B cell (primary cell): ENCODE results near the gene CSDE1. TPM values are rescaled to one million over a fixed set of nuclear protein-coding genes. Genes with fewer than 3 reads are reported as not detected.

Experiments used
- ATAC-seq: fragments of 200-7000 bp; cut with Tn5 transposase; one replicate; pipeline ENCODE4 v1.10.0; 2021; ENCODE audit warnings: low read depth, mild to moderate bottlenecking, moderate number of reproducible peaks, moderate library complexity
- CTCF ChIA-PET: fragments of 350-600 bp; sonication (Branson Sonifier 250); formaldehyde crosslinking; loops from one replicate; lab custom pipeline; 2021; ENCODE audit warnings: antibody characterized with exemption, inconsistent platforms; lab: Charles Lee
- POLR2A ChIA-PET: fragments of 350-600 bp; sonication (Branson Sonifier 250); formaldehyde crosslinking; loops from one replicate; lab custom pipeline; 2021; ENCODE audit warnings: antibody characterized with exemption; lab: Charles Lee
- DNase-seq: peaks from one replicate; pipeline ENCODE4 v3.0.0; 2013
- H2AFZ ChIP-seq: 2 replicates; pipeline ENCODE4 v1.6.1; 2012; ENCODE audit warnings: mild to moderate bottlenecking, low read depth, low read length; ENCODE audit not compliant: insufficient read depth, poor library complexity, severe bottlenecking
- H3K27ac ChIP-seq, 2 donors: 1 replicate in 1 of 2; 2 replicates in 1 of 2; pipeline ENCODE4 v1.5.1; 2012 to 2013; ENCODE audit warnings: low read length in 2 of 2, mild to moderate bottlenecking in 2 of 2, moderate library complexity in 1 of 2
- H3K27me3 ChIP-seq, 4 experiments: fragments of 200-600 bp in 1 of 4; sonication (generic) in 1 of 4; replicated peaks in 1 of 4; 1 replicate in 2 of 4; 2 replicates in 2 of 4; pipeline versions ENCODE4 v1.6.1 to v1.7.0; 2013 to 2016; ENCODE audit warnings: low read length in 3 of 4, mild to moderate bottlenecking in 2 of 4, mixed read lengths in 1 of 4, moderate library complexity in 1 of 4; ENCODE audit not compliant: insufficient read depth in 4 of 4, control insufficient read depth in 3 of 4; ENCODE audit errors: control extremely low read depth in 1 of 4
- H3K36me3 ChIP-seq, 2 experiments: replicated peaks in 1 of 2; 1 replicate in 1 of 2; 2 replicates in 1 of 2; pipeline versions ENCODE4 v1.6.1 to v1.7.1; 2013; ENCODE audit warnings: low read length in 1 of 2; ENCODE audit not compliant: insufficient read depth in 2 of 2, control insufficient read depth in 1 of 2; ENCODE audit errors: control extremely low read depth in 1 of 2, extremely low read depth in 1 of 2
- H3K4me1 ChIP-seq, 2 donors: fragments of 200-600 bp in 1 of 2; sonication (generic) in 1 of 2; 1 replicate in 1 of 2; 2 replicates in 1 of 2; pipeline versions ENCODE4 v1.5.1 to v1.6.1; 2013 to 2017; ENCODE audit warnings: low read length in 2 of 2; ENCODE audit not compliant: control insufficient read depth in 2 of 2, insufficient read depth in 2 of 2
- H3K4me2 ChIP-seq: replicated peaks from 2 replicates; pipeline ENCODE3; 2012; ENCODE audit warnings: mild to moderate bottlenecking, low read depth, low read length; ENCODE audit not compliant: poor library complexity, severe bottlenecking
- H3K4me3 ChIP-seq, 5 experiments: fragments of 200-600 bp in 1 of 5; sonication (generic) in 1 of 5; 1 replicate in 3 of 5; 2 replicates in 2 of 5; pipeline versions ENCODE4 v1.5.1 to v1.7.0; 2011 to 2016; ENCODE audit warnings: low read length in 4 of 5, mild to moderate bottlenecking in 4 of 5, low read depth in 2 of 5, control low read depth in 1 of 5, moderate library complexity in 1 of 5; ENCODE audit not compliant: insufficient read depth in 1 of 5; ENCODE audit errors: control extremely low read depth in 1 of 5, extremely low read depth in 1 of 5
- H3K79me2 ChIP-seq: fragments of 200-600 bp; sonication (generic); one replicate; pipeline ENCODE4 v1.6.0; 2016; ENCODE audit warnings: low read length; ENCODE audit not compliant: control insufficient read depth, insufficient read depth
- H3K9ac ChIP-seq: fragments of 200-600 bp; sonication (generic); 2 replicates; pipeline ENCODE4 v1.6.1; 2017; ENCODE audit warnings: mild to moderate bottlenecking, low read length, moderate library complexity
- H3K9me3 ChIP-seq, 3 donors: one replicate each; pipeline versions ENCODE4 v1.6.1 to v1.7.1; 2013; ENCODE audit warnings: low read length in 2 of 3; ENCODE audit not compliant: control insufficient read depth in 2 of 3, insufficient read depth in 1 of 3; ENCODE audit errors: control extremely low read depth in 1 of 3
- H4K20me1 ChIP-seq: 2 replicates; pipeline ENCODE4 v1.6.0; 2012; ENCODE audit warnings: mild to moderate bottlenecking, low read length; ENCODE audit not compliant: insufficient read depth, control insufficient read depth, poor library complexity, severe bottlenecking
- H3K27ac Mint-ChIP-seq: one replicate; pipeline ENCODE4 v1.8.0; 2021; ENCODE audit warnings: mixed read lengths
- H3K27me3 Mint-ChIP-seq: one replicate; pipeline ENCODE4 v1.8.0; 2021; ENCODE audit warnings: mixed read lengths
- H3K4me1 Mint-ChIP-seq: one replicate; pipeline ENCODE4 v1.8.0; 2021; ENCODE audit warnings: mixed read lengths
- H3K4me3 Mint-ChIP-seq: one replicate; pipeline ENCODE4 v1.8.0; 2021; ENCODE audit warnings: mixed read lengths
- H3K9me3 Mint-ChIP-seq: one replicate; pipeline ENCODE4 v1.8.0; 2022; ENCODE audit warnings: mixed read lengths; ENCODE audit not compliant: insufficient read depth
- CTCF ChIP-seq: fragments of 200-600 bp; IDR thresholded peaks from one replicate; pipeline ENCODE4 v1.8.0; 2022; ENCODE audit warnings: antibody characterized with exemption, mild to moderate bottlenecking
- EZH2 ChIP-seq: IDR thresholded peaks from 2 replicates; pipeline ENCODE4 v1.6.1; 2012; ENCODE audit warnings: borderline replicate concordance, low read depth, mild to moderate bottlenecking, moderate library complexity, low read length; ENCODE audit not compliant: insufficient read depth, poor library complexity, severe bottlenecking
- WGBS: methylation state at CpG from one replicate; pipeline ENCODE4 v1.1.5; 2013; ENCODE audit warnings: missing lambda C conversion rate; ENCODE audit not compliant: insufficient coverage; 5-methylcytosine and 5-hydroxymethylcytosine counted together
- intact Hi-C: fragments of 100-400 bp; cut with micrococcal nuclease; formaldehyde crosslinking; loops from one replicate; pipeline ENCODE4 v1.10.0; 2022
- polyA plus RNA-seq: library from polyadenylated mRNA; depleted of rRNA; stranded (reverse); fragments of >200 nt; gene quantifications from 2 replicates; pipeline ENCODE4 v1.2.3, GENCODE V29; 2012
- total RNA-seq, 2 donors: library from RNA; stranded (reverse); fragments of 120-200 nt in 1 of 2; gene quantifications; 1 replicate in 1 of 2; 2 replicates in 1 of 2; pipeline versions ENCODE4 v1.2.3 to v1.2.4, GENCODE V29; 2013 to 2022

Gene CSDE1
- total and polyA plus RNA-seq, 2 donors (not counting 1 experiment from before 2014, with no cell fraction given), result 114 to 454 TPM

- Histone ChIP-seq H3K4me2 (no peak overlapping the region), H3K36me3 (peaks cover 18 to 47% of the 10 kb centered on the region in 2 experiments), H3K9ac (no peak overlapping the region), H2AFZ (no peak overlapping the region), H4K20me1 (peaks cover 86% of the 10 kb centered on the region), H3K4me3 (no peak overlapping the region), H3K27me3 (no peaks in the 10 kb centered on the region), H3K79me2 (peaks cover 93% of the 10 kb centered on the region), H3K9me3 (no peaks in the 10 kb centered on the region), H3K27ac (no peak overlapping the region), H3K4me1 (no peaks in the 10 kb centered on the region)
- H3K27ac Mint-ChIP-seq, result no peak overlapping the region
- intact Hi-C loops, result no loop called here
- POLR2A ChIA-PET, result no interaction called here
- no peaks in the 10 kb centered on the region for H3K27me3 Mint-ChIP-seq
- no peak overlapping the region for H3K4me3 Mint-ChIP-seq
- DNase-seq, result no peak
- WGBS, result 100% methylated on average over 3 of the region's 11 CpGs
- CTCF ChIA-PET, result no interaction called here
- no peaks in the 10 kb centered on the region for H3K9me3 Mint-ChIP-seq
- H3K4me1 Mint-ChIP-seq, result peaks cover 28% of the 10 kb centered on the region
- ATAC-seq, result no peak
- no peak for TF ChIP-seq CTCF
- no peak for TF ChIP-seq EZH2
Measured at GRCh38 chr1:114741963-114742746, 15.6 kb downstream of the CSDE1 start.

GRCh38 chr1:114740331-114740730 lies 17.5 kb downstream of the CSDE1 start:
- H3K27me3 Mint-ChIP-seq, result no peaks in the 10 kb centered on the region
- H3K27ac Mint-ChIP-seq, result no peak overlapping the region
- H3K4me1 ChIP-seq, result no peaks in the 10 kb centered on the region

More at GRCh38 chr1:114740331-114740730, 17.5 kb downstream of the CSDE1 start:
- H3K4me3 ChIP-seq, result no peak overlapping the region
- Mint-ChIP-seq H3K4me1 (peaks cover 14% of the 10 kb centered on the region), H3K4me3 (no peak overlapping the region), H3K9me3 (no peaks in the 10 kb centered on the region)
- ChIA-PET CTCF (no interaction called here), POLR2A (no interaction called here)
- peaks cover 22 to 54% of the 10 kb centered on the region in 2 experiments for H3K36me3 ChIP-seq
- intact Hi-C loops, result no loop called here
- no peaks in the 10 kb centered on the region for H3K9me3 ChIP-seq
- ATAC-seq (no peak), DNase-seq (no peak)
- H3K27ac ChIP-seq, result no peak overlapping the region
- H4K20me1 ChIP-seq, result peaks cover 84% of the 10 kb centered on the region
- no peak overlapping the region for H2AFZ ChIP-seq
- no peak overlapping the region for H3K9ac ChIP-seq
- WGBS, result no CpG with 5 or more reads among the region's 1 CpG
- H3K79me2 ChIP-seq, result peaks cover 89% of the 10 kb centered on the region
- H3K4me2 ChIP-seq, result no peak overlapping the region
- H3K27me3 ChIP-seq, result no peaks in the 10 kb centered on the region
- TF ChIP-seq CTCF (no peak), EZH2 (no peak)
